SK-MEL-5 (cell line): ENCODE results near the gene HIBADH. TPM values are rescaled to one million over a fixed set of nuclear protein-coding genes. Genes with fewer than 3 reads are reported as not detected.

Source experiments
- DNase-seq: peaks from one replicate; pipeline ENCODE4 v3.0.0-alpha.2; 2016; ENCODE audit warnings: low read depth, low spot score
- in situ Hi-C: cut with HindIII; loops from 2 replicates; pipeline ENCODE4 v1.10.0; 2016; ENCODE audit warnings: low sequenced_read_pairs, high pct_unique_total_duplicates, low pct_unique_long_range_greater_than_20kb
- polyA plus RNA-seq, 2 experiments: library from polyadenylated mRNA; depleted of rRNA; stranded (reverse); fragments of >200 nt; gene quantifications; 2 replicates each; pipeline ENCODE4 v1.2.3, GENCODE V29; 2015
- total RNA-seq: library from RNA; depleted of rRNA; stranded (reverse); fragments of >200 nt; shearing (Covaris generic); gene quantifications from 2 replicates; pipeline ENCODE4 v1.2.3, GENCODE V29; 2014; rRNA removed

The HIBADH gene
- total RNA-seq = 113 and 135 TPM in 2 replicates
- polyA plus RNA-seq (2015; cell fraction: cytosol; rRNA removed) = 134 and 147 TPM in 2 replicates
- 33.7 and 37.7 TPM in 2 replicates for polyA plus RNA-seq (2015; cell fraction: nucleus; rRNA removed)

DNA sequence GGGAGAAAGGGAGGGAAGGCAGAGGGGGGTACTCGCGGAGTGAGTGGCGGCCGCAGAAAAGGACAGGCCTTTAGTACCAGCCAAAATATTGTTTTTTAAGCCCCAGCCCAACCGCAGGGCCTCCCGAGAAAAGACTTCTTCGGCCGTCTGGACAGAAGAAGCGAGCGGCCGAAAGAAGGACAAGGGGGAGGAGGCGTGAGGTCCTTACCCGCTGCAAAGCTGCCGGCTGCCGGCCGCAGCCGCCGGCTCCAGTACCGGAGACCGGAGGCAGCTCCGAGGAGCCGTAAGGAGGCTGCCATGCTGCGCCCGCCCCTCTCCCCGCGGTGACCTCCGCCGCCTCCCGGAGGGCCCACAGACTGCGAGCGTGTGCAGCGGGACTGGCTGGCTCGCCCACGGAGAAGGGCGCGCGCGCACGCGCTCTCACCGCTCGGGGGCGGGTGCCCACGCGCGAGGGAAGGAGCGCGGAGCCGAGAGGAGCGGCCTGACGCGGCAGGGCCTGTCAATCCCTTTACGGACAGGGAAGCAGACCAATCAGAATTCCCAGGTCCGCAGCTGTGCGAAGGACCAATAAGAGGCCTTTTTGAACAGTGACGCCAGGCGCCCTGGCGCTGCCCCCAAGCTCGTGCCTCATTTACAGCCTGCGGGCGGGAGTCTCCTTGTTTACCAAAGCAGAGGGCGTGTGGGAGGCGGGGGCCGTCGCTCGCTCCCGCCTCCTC, at the start of gene HIBADH:
Gene HIBADH, minus strand, starts transcription at position 394 of the 716 bp plus-strand sequence. Its CDS starts 95 bp downstream, at position 299.
- peak; percentile 100 for DNase-seq
- in situ Hi-C loops = no loop called here

- DNase-seq = no peak
- in situ Hi-C loops = no loop called here
These were observed 49.5 kb upstream of the HIBADH start for GRCh38 chr7:27712217-27712616.

DNA sequence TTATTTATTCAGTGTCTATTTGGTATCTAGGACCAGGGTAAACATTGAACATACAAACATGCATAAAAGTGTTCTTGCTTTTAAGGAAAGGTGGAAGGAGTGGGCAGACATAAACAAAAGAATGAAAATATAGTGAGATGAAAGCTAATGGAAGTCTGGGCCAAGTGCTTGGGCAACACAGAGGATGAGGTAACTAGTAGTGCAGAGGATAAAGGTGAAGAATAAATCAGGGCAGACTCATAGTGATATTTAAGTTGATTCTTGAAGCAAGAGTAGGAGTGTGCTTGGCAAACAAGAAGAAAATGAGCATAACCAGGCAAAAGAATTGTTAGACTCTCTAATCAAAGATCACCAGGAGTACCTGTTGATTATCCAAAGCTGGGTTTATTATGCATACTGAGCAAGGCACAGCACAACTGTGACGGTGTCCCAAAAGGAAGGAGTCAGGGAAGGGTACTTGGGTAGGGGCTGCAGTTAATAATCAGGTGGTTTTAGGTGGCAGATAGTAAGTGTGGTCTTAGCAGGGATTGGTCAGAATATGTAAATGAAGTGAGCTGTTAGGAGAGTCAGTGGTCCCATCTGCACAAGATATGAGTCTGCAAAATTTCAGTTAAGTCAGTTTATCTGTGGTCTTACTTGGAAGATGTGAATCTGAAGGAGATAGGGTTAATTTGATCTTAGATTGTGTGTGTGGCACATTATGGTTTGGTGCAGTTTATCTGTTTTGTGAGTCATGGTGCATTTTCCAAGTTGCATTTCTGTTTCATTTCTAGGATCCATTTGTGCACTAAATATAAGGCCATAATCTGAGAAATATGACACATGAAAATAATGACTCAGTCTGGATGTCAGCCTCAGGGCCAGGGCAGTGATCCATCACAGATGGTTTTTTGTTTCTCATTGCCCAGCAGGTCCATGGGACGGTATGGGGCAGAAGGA, 46.7 kb upstream of the HIBADH start:
- peak; percentile 80 for DNase-seq
- in situ Hi-C loops = no loop called here

GRCh38 chr7:27708485-27708884, 45.8 kb upstream of the HIBADH start:
- in situ Hi-C loops = no loop called here
- no peak for DNase-seq

DNA sequence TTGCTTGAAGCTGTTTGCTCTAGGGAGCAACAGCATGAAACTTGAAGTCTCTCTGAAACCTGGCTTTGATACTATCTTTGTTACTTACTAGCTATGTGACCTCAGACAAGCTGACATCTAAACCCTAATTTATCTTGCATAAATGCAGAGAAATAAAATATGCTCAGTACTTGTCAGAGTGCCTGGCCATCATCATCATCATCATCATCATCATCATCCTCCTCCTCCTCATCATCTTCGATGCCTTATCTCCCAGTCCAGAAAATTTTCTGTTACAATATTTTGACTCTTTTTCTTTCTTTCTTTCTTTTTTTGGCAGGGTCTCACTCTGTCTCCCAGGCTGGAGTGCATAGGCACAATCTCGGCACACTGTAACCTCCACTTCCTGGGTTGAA, 42.5 kb upstream of the HIBADH start:
- DNase-seq = no peak
- in situ Hi-C loops = no loop called here

DNA sequence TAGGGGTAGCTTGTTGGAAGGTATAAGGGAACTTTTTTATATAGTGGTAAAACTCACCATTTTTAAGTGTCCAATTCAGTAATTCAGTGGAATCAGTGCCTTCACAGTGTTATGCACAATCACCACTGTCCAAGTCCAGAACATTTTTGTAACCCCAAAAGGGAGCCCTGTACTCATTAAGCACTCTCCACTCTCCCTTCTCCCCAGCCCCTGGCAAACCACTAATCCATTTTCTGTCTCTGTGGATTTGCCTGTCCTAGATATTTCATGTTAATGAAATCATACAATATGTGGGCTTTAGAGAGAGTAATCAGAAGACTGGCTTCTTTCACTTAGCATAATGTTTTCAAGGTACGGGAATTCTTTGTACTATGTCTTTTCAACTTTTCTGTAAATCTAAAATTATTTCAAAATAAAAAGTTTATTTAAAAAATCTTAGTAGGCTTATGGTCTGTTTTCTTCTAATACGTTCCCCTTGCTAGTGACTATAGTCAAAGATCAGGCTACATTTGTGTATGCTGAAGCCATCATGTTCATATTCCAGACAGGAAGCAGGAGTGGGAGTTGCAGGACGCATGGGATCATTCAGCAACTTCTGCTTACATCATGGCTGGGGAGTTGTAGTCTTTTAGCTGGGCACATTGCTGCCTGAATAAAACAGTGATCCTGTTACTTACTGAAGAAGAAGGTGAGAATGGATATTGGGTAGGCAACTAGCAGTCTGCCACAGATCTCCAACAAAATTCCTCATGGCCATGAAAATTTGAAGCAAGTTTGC, 41.9 kb upstream of the HIBADH start:
- DNase-seq = no peak
- in situ Hi-C loops = no loop called here

GRCh38 chr7:27703181-27703580, 40.5 kb upstream of the HIBADH start:
- no peak for DNase-seq
- in situ Hi-C loops = no loop called here

- DNase-seq = peak; percentile 86
- in situ Hi-C loops = no loop called here
These were observed 37.8 kb upstream of the HIBADH start for GRCh38 chr7:27700501-27700900.

DNA sequence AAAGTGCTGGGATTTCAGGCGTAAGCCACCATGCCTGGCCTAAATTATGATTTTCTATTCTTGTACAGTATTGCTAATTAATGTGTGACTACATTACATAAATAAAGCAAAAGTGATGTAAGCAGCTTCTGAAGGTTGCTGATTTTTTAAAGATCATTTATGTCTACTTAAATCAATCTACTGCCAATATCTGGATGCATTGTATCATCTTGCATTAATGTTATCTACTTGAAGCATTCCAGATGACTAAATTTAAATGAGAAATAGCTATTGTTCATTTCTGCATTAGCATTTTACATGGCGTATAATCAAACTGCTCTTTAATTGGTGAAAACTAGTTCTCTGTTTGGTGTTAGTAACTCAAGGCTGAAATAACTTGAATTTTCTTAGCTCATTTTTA, 37.1 kb upstream of the HIBADH start:
- no peak for DNase-seq
- in situ Hi-C loops = no loop called here

DNA sequence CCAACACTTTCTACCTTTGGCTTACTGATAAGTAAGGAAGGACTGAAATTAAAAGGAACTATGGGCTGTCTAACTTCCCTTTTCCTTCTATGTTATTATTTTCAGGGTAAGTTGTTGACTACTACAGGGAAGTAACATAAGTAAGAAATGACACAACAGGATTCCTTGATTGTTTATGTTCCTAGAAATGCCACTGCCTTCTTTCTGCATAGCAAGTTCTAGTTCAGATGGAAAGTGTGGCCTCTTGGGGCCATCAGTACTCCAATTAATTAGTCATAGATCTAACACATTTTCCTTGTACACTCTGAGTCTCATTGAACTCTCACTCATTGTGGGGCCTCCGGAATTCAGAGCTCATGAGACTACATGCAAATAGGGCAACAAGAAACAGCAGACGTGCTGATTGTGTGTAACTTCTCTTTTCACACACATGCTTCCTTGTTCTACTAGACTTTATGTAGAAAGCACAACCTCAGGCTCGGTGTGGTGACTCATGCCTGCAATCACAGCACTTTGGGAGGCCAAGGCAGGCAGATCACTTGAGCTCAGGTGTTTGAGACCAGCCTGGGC, 35.3 kb upstream of the HIBADH start:
- peak; percentile 95 for DNase-seq
- in situ Hi-C loops = no loop called here

- DNase-seq = no peak
- in situ Hi-C loops = no loop called here
These were observed 32.4 kb upstream of the HIBADH start for GRCh38 chr7:27695096-27695495.

- in situ Hi-C loops = no loop called here
- peak; percentile 99 for DNase-seq
These were observed 31.1 kb upstream of the HIBADH start for GRCh38 chr7:27693794-27694193.

GRCh38 chr7:27690649-27691048, 28.0 kb upstream of the HIBADH start:
- no peak for DNase-seq
- in situ Hi-C loops = no loop called here

DNA sequence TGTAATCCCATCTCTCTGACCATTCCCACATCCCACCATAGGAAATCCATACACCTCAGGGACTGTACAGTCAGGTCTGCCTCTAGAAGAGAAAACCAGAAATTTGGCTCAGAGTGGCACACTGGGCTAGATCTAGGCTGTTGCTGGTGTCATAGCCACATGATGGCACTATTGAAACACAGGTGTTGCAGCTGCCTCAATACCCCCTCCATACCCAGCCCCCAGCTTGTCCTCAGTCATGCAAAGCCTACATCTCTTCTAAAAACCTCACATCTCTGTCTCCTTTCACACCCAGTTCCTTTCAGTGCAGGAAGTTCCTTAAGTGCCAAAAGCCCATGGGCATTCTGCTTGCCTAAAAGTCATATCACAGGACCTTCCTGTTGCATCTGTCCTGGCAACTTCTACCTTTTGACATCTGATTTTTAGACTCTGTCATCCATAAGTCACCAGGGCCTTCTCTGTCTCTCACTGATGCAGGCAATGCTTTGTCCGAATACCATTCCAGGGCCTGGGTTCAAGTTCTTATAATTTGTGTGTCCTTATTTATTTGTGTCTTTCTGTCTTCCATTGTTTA, 27.0 kb upstream of the HIBADH start:
- peak; percentile 92 for DNase-seq
- in situ Hi-C loops = no loop called here

DNA sequence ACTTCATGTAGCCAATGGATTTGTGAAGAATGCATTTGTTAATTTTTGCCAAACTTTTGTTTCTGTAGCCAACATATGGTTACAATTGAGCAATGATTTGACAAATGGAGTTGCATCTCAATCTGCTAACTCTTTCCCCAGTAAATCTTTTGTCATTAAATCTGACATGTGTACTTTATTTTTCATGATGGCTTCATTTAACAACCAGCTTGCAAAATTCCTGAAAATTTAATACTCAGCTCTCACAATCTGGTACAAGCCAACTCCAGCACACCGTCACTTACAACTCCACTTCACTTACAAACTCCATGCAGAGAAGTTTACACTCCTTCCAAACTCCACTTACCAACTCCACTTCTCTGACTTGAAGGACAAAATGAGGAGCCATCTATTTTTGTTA, 26.5 kb upstream of the HIBADH start:
- DNase-seq = no peak
- in situ Hi-C loops = no loop called here

DNA sequence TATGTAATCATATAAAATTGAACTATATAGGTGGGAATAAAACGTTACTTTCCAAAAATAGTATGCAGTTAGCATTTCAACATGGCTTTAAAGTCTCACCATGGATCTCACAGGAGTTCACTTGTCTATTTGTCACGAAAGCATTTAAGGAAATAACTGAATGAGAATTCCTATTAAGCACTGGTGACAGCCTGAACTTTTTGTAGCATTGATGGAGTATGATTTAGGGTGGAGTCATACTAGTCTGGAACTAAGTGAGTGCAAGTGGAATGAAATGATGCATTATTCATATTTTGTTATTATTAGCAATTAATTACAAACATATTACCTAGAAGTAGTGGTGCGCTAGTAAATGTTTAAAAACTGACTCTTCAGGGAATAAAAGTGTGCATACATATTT, 26.0 kb upstream of the HIBADH start:
- in situ Hi-C loops = no loop called here
- no peak for DNase-seq

GRCh38 chr7:27688056-27688455, 25.4 kb upstream of the HIBADH start:
- in situ Hi-C loops = no loop called here
- DNase-seq = no peak
